ENCODE data around the gene ELMOD2. TPM values are rescaled to one million over a fixed set of nuclear protein-coding genes. Genes with fewer than 3 reads are reported as not detected.
A peak's percentile ranks its signal among the peaks of the same experiment; 100 is the strongest.

Gene ELMOD2
- total and polyA plus RNA-seq, 4 donors = 7.9 to 25.7 (median 19.9) TPM

DNA sequence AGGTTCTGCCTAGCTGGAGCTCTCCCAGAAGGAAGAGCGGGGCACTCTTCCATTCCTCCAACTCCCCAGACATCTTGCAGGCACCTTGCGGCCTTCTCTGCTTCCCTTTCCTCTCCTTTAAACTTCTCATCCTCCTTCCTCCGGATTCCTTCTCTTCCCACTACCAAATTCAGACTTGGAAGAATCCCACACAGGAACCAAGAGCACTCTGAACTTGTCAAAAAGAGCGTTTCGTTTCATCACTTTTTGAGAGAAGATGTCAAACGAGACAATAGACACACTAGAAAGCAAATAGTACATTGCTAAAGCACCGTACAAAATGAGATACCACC is 45.3 kb downstream of the ELMOD2 start:
- H3K36me3 ChIP-seq (ENCODE audit: control insufficient read depth in 1 of 2, insufficient read depth in 2 of 2, low read length in 1 of 2) = no peaks in the 10 kb centered on the region
- H3K27me3 ChIP-seq (ENCODE audit: control insufficient read depth in 1 of 2, insufficient read depth in 2 of 2, low read length in 1 of 2) = no peaks in the 10 kb centered on the region
- ATAC-seq (ENCODE audit: low FRiP score) (no peak), DNase-seq (no peak)
- peak overlapping the region in 1 of 2 donors; percentile 31 for H3K4me3 ChIP-seq (ENCODE audit: low read length in 2 of 2)
- no peak overlapping the region for H3K27ac ChIP-seq (ENCODE audit: low read depth in 1 of 2, low read length in 2 of 2)
- H3K4me1 ChIP-seq (ENCODE audit: control insufficient read depth in 1 of 2, insufficient read depth in 2 of 2, low read length in 2 of 2) = no peaks in the 10 kb centered on the region
- WGBS, 2 donors = 70 to 72% methylated on average over 7 of the region's 7 CpGs
- intact Hi-C loops (cut with DNase I) = no loop called here
- H3K9me3 ChIP-seq (ENCODE audit: control insufficient read depth, low read length) = peaks cover 4% of the 10 kb centered on the region

DNA sequence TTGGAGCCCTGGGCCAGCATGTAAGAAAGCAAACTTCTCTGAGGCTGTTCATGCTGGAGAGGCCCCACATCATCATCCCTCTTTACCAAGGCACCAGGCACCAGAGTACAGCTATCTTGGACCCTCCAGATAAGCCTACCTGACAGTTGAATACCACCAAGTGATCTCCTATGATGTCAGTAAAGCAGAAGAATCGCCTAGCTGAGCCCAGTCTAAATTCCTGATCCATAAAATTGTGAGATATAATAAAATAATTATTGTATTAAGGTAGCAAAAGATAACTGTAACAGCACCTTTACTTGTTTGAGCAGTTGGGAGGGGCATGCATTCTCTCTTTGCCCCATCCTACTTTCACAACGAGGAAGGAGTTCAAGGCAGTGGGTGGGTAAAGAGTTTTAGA is 47.7 kb downstream of the ELMOD2 start:
- H3K27ac ChIP-seq (ENCODE audit: low read depth in 1 of 2, low read length in 2 of 2) = no peak overlapping the region
- no peaks in the 10 kb centered on the region for H3K27me3 ChIP-seq (ENCODE audit: control insufficient read depth in 1 of 2, insufficient read depth in 2 of 2, low read length in 1 of 2)
- DNase-seq (no peak), ATAC-seq (ENCODE audit: low FRiP score) (no peak)
- H3K9me3 ChIP-seq (ENCODE audit: control insufficient read depth, low read length) = peaks cover 4% of the 10 kb centered on the region
- 90 to 93% methylated on average over 2 of the region's 2 CpGs for WGBS, 2 donors
- H3K4me1 ChIP-seq (ENCODE audit: control insufficient read depth in 1 of 2, insufficient read depth in 2 of 2, low read length in 2 of 2) = no peaks in the 10 kb centered on the region
- intact Hi-C loops (cut with DNase I) = no loop called here
- no peaks in the 10 kb centered on the region for H3K36me3 ChIP-seq (ENCODE audit: control insufficient read depth in 1 of 2, insufficient read depth in 2 of 2, low read length in 1 of 2)
- H3K4me3 ChIP-seq (ENCODE audit: low read length in 2 of 2) = no peak overlapping the region

DNA sequence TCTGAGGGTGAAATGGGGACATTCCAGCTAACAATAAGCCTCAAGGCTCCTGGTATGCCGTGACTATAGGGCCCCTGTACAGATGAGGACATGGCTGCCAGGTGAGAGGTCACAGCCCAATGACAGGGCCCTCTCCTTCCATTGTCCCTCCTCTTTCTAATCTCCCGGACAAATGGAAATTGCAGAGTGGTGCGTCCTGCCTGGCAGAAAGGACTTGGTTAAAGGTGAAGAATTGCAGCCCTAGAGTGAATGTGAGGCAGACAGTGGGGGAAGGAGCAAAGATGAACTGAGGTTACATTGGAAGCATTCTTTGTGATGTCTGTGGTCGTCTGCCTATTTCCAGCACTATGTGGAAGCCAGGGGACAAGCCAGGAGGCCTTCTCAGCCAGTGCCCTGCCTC is 51.5 kb downstream of the ELMOD2 start:
- no peaks in the 10 kb centered on the region for H3K4me1 ChIP-seq (ENCODE audit: control insufficient read depth in 1 of 2, insufficient read depth in 2 of 2, low read length in 2 of 2)
- H3K27me3 ChIP-seq (ENCODE audit: control insufficient read depth in 1 of 2, insufficient read depth in 2 of 2, low read length in 1 of 2) = no peaks in the 10 kb centered on the region
- ATAC-seq (ENCODE audit: low FRiP score) (no peak), DNase-seq (no peak)
- H3K36me3 ChIP-seq (ENCODE audit: control insufficient read depth in 1 of 2, insufficient read depth in 2 of 2, low read length in 1 of 2) = no peaks in the 10 kb centered on the region
- intact Hi-C loops (cut with DNase I) = no loop called here
- peaks cover 4% of the 10 kb centered on the region for H3K9me3 ChIP-seq (ENCODE audit: control insufficient read depth, low read length)
- WGBS, 2 donors = 76 to 81% methylated on average over 4 of the region's 4 CpGs
- H3K4me3 ChIP-seq (ENCODE audit: low read length in 2 of 2) = no peak overlapping the region
- no peak overlapping the region for H3K27ac ChIP-seq (ENCODE audit: low read depth in 1 of 2, low read length in 2 of 2)

DNA sequence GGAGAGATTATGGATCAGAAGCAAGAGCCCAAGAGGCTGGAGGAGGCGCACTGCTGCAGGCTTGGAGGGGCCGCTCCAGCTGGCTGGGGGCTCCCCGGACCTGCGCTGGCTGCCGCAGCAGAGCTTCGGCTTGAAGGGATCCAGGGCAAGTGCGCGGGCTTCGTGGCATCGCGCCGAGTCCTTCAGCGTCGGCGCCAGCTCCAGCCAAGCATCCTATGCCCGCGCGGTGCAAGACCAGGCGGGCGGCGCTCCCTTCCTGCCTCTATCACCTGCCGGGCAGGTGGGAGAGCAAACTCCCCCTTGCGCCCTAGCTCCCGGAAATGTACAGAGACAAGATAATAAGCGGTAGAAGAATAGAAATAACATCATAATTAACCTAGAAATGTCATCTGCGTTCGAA is 55.3 kb downstream of the ELMOD2 start:
- whole genome bisulfite sequencing, 2 donors = 9% methylated on average over 27 of the region's 27 CpGs
- Histone ChIP-seq H3K27me3 (ENCODE audit: control insufficient read depth in 1 of 2, insufficient read depth in 2 of 2, low read length in 1 of 2) (no peaks in the 10 kb centered on the region), H3K9me3 (ENCODE audit: control insufficient read depth, low read length) (no peaks in the 10 kb centered on the region), H3K4me3 (ENCODE audit: low read length in 2 of 2) (no peak overlapping the region), H3K4me1 (ENCODE audit: control insufficient read depth in 1 of 2, insufficient read depth in 2 of 2, low read length in 2 of 2) (no peaks in the 10 kb centered on the region), H3K36me3 (ENCODE audit: control insufficient read depth in 1 of 2, insufficient read depth in 2 of 2, low read length in 1 of 2) (no peaks in the 10 kb centered on the region), H3K27ac (ENCODE audit: low read depth in 1 of 2, low read length in 2 of 2) (no peak overlapping the region)
- intact Hi-C loops (cut with DNase I) = no loop called here
- ATAC-seq (ENCODE audit: low FRiP score) (no peak), DNase-seq (no peak)

DNA sequence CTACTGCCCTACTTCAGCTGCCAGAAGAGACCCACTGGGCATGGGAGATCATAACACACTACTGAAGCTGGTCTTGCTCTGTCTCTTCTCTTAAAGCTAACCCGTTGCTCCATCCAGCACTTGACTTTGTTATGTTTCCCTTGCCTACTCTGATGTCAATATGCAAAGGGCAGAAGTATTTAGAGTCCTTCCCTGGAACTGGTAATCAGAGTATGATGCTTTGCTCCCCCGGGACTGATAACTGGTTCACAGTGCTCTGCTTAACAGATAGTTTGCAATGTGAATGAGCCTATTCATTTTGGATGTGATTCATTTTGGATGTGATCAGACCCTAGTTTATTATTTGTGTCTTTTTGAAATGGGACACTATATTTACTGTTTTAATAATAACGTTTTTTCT is 57.1 kb downstream of the ELMOD2 start:
- 34 to 45% methylated on average over 3 of the region's 3 CpGs for WGBS, 2 donors
- H3K4me3 ChIP-seq (ENCODE audit: low read length in 2 of 2) = no peak overlapping the region
- no peak overlapping the region for H3K27ac ChIP-seq (ENCODE audit: low read depth in 1 of 2, low read length in 2 of 2)
- H3K4me1 ChIP-seq (ENCODE audit: control insufficient read depth in 1 of 2, insufficient read depth in 2 of 2, low read length in 2 of 2) = no peaks in the 10 kb centered on the region
- no peaks in the 10 kb centered on the region for H3K9me3 ChIP-seq (ENCODE audit: control insufficient read depth, low read length)
- ATAC-seq (ENCODE audit: low FRiP score) (no peak), DNase-seq (no peak)
- intact Hi-C loops (cut with DNase I) = no loop called here
- H3K36me3 ChIP-seq (ENCODE audit: control insufficient read depth in 1 of 2, insufficient read depth in 2 of 2, low read length in 1 of 2) = no peaks in the 10 kb centered on the region
- no peaks in the 10 kb centered on the region for H3K27me3 ChIP-seq (ENCODE audit: control insufficient read depth in 1 of 2, insufficient read depth in 2 of 2, low read length in 1 of 2)

DNA sequence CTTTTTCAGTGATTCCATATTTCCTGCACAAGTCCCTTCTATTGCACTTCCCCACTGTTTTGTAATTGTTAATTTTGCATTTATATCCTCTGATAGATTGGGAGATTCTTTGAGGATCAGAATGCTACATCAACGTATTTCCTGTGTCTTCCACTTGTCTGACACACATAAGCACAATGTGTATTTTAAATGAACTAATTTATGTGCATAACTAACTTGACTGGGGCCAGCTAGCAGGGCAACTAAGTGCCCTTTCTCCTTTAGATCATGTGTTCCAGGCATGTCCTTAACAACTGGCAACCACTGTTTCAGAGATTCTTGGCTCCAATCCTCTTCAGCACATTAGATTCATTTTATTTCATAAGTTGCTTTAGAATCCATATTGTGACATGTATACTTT is 60.5 kb downstream of the ELMOD2 start:
- intact Hi-C loops (cut with DNase I) = no loop called here
- Histone ChIP-seq H3K27ac (ENCODE audit: low read depth in 1 of 2, low read length in 2 of 2) (no peak overlapping the region), H3K9me3 (ENCODE audit: control insufficient read depth, low read length) (peaks cover 1% of the 10 kb centered on the region), H3K4me1 (ENCODE audit: control insufficient read depth in 1 of 2, insufficient read depth in 2 of 2, low read length in 2 of 2) (no peaks in the 10 kb centered on the region), H3K36me3 (ENCODE audit: control insufficient read depth in 1 of 2, insufficient read depth in 2 of 2, low read length in 1 of 2) (no peaks in the 10 kb centered on the region), H3K4me3 (ENCODE audit: low read length in 2 of 2) (no peak overlapping the region), H3K27me3 (ENCODE audit: control insufficient read depth in 1 of 2, insufficient read depth in 2 of 2, low read length in 1 of 2) (no peaks in the 10 kb centered on the region)
- DNase-seq (no peak), ATAC-seq (ENCODE audit: low FRiP score) (no peak)
- 63 to 66% methylated on average over 1 of the region's 1 CpG for WGBS, 2 donors

DNA sequence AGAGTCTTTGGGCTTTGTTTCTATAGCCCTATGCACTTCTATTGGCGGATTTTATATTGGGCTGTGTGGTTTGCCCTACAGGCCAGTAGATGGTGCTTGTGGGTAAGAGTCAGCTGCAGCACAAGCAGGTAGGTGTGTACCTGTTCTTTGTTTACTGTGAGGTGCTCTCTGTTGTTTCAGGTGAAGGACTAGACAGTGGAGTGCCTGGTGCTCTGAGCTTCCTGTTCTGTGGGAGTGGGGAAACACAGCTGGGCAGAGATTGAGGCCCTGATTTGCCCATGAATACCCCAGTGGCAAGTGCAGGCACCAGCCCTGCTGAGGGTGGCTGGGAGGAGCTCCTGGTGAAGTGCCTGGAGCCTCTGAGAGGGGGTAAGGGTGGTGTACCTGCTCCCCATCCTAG is 71.1 kb downstream of the ELMOD2 start:
- no peaks in the 10 kb centered on the region for H3K4me1 ChIP-seq (ENCODE audit: control insufficient read depth in 1 of 2, insufficient read depth in 2 of 2, low read length in 2 of 2)
- H3K9me3 ChIP-seq (ENCODE audit: control insufficient read depth, low read length) = no peaks in the 10 kb centered on the region
- no peaks in the 10 kb centered on the region for H3K27me3 ChIP-seq (ENCODE audit: control insufficient read depth in 1 of 2, insufficient read depth in 2 of 2, low read length in 1 of 2)
- 44 to 55% methylated on average over 1 of the region's 1 CpG for WGBS, 2 donors
- intact Hi-C loops (cut with DNase I) = no loop called here
- no peak overlapping the region for H3K4me3 ChIP-seq (ENCODE audit: low read length in 2 of 2)
- H3K27ac ChIP-seq (ENCODE audit: low read depth in 1 of 2, low read length in 2 of 2) = no peak overlapping the region
- no peak for DNase-seq
- no peaks in the 10 kb centered on the region for H3K36me3 ChIP-seq (ENCODE audit: control insufficient read depth in 1 of 2, insufficient read depth in 2 of 2, low read length in 1 of 2)
- ATAC-seq (ENCODE audit: low FRiP score) = no peak

DNA sequence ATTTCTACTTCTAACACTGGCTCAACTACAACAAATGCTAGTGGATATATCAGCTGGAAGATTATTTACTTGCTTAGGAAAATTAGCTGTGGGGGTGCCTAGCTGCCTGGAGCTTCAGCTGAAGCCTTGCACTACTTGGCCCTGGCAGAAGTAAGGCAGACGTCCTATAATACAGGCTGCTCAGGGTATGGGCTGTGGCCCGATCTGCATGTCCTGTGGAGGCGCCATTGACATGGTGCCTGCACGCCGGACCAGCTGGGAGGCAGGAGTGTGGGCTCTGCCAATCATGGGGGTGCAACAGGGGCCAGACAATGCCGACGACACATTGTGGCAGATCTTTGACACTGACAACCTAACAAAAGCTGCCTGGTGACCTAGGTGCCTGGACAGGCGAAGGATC is 76.4 kb downstream of the ELMOD2 start:
- intact Hi-C loops (cut with DNase I) = loop anchor here in 1 of 2 donors (10.0 kb wide), 1 partner anchor 236 kb away; no protein-coding TSS in a partner anchor
- no peaks in the 10 kb centered on the region for H3K4me1 ChIP-seq (ENCODE audit: control insufficient read depth in 1 of 2, insufficient read depth in 2 of 2, low read length in 2 of 2)
- DNase-seq = no peak
- no peak for ATAC-seq (ENCODE audit: low FRiP score)
- H3K27ac ChIP-seq (ENCODE audit: low read depth in 1 of 2, low read length in 2 of 2) = no peak overlapping the region
- no peaks in the 10 kb centered on the region for H3K36me3 ChIP-seq (ENCODE audit: control insufficient read depth in 1 of 2, insufficient read depth in 2 of 2, low read length in 1 of 2)
- H3K27me3 ChIP-seq (ENCODE audit: control insufficient read depth in 1 of 2, insufficient read depth in 2 of 2, low read length in 1 of 2) = no peaks in the 10 kb centered on the region
- H3K9me3 ChIP-seq (ENCODE audit: control insufficient read depth, low read length) = no peaks in the 10 kb centered on the region
- no peak overlapping the region for H3K4me3 ChIP-seq (ENCODE audit: low read length in 2 of 2)
- WGBS, 2 donors = 84 to 86% methylated on average over 8 of the region's 8 CpGs

DNA sequence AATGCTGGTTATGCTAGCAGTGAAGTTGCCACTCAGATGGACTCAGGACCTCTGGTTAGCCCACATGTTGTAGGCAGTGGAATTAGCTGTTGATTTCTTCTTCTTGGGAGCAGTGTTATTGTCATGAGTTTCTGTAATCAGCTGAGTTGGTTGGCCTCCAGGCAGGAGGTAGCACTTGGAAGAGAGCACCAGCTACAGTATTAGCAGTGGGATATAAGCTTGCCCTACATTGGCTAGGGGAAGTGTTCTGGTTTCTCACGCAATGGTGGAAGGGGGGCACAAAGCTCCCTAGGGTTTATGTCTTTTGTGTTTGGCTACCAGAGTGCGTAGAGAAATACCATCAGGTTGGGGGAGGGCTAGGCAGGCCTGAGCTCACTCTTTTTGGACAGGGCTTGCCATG is 78.7 kb downstream of the ELMOD2 start:
- Histone ChIP-seq H3K36me3 (ENCODE audit: control insufficient read depth in 1 of 2, insufficient read depth in 2 of 2, low read length in 1 of 2) (no peaks in the 10 kb centered on the region), H3K4me1 (ENCODE audit: control insufficient read depth in 1 of 2, insufficient read depth in 2 of 2, low read length in 2 of 2) (no peaks in the 10 kb centered on the region), H3K27me3 (ENCODE audit: control insufficient read depth in 1 of 2, insufficient read depth in 2 of 2, low read length in 1 of 2) (no peaks in the 10 kb centered on the region), H3K4me3 (ENCODE audit: low read length in 2 of 2) (no peak overlapping the region), H3K9me3 (ENCODE audit: control insufficient read depth, low read length) (no peaks in the 10 kb centered on the region), H3K27ac (ENCODE audit: low read depth in 1 of 2, low read length in 2 of 2) (no peak overlapping the region)
- WGBS, 2 donors = 76 to 79% methylated on average over 2 of the region's 2 CpGs
- no peak for ATAC-seq (ENCODE audit: low FRiP score)
- no peak for DNase-seq
- intact Hi-C loops (cut with DNase I) = loop anchor here in 1 of 2 donors (10.0 kb wide), 1 partner anchor 238 kb away; no protein-coding TSS in a partner anchor

Measured in aorta (tissue), 5 donors.